HG03064 (cell line): ENCODE results near the gene MYOM1.
"Not testable (repeated sequence)": the region's sequence is repeated elsewhere in the genome, so short reads cannot be mapped to it uniquely, and the experiment has no call there.

ENCODE experiments used
- ATAC-seq: cut with Tn5 transposase; IDR thresholded peaks from one replicate; pipeline ENCODE4 v1.9.1; 2021; ENCODE audit warnings: low read depth; ENCODE audit not compliant: unreplicated experiment

Gene MYOM1

DNA sequence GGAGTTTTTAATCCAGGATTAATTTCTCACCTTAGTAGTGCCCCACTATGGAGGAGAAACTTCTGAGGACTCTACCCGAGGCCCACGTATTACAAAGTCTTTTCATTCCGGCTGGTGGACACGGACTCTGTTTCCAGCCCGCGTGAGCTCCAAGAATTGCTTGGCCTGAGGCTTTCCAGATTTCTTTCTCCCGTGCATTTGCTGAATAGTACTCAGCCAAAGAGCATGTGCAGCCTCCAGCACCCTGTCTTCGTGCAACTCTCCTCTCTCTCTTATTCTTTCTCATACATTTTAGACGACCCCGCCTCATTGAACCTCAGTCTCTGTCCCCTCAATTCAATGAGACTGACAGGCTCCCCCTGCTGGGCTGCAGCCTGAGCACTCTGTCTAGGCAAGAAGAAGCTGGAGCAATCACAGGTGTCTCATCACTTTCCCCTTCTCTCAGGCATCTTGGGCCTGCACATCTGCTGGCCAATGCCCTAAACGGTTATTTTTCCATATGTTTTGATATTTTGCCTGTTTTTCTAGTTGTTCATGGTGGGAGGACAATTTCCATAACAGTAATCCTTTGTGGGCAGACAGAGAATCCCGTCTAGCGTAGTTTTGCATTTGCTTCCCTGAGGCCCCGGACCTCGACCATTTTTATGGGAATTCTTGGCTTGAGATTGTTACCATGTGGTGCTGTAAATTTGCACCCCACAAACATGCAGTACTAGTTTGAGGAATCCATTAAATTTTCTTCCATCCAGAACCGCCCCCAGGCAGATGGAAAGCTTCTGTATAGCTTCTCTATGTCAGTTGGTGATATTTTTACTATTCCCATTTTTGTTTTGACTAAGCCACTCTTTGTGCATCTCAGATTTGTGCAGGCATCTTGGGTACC lies 156.7 kb downstream of the MYOM1 start:
- ATAC-seq, result no peak

DNA sequence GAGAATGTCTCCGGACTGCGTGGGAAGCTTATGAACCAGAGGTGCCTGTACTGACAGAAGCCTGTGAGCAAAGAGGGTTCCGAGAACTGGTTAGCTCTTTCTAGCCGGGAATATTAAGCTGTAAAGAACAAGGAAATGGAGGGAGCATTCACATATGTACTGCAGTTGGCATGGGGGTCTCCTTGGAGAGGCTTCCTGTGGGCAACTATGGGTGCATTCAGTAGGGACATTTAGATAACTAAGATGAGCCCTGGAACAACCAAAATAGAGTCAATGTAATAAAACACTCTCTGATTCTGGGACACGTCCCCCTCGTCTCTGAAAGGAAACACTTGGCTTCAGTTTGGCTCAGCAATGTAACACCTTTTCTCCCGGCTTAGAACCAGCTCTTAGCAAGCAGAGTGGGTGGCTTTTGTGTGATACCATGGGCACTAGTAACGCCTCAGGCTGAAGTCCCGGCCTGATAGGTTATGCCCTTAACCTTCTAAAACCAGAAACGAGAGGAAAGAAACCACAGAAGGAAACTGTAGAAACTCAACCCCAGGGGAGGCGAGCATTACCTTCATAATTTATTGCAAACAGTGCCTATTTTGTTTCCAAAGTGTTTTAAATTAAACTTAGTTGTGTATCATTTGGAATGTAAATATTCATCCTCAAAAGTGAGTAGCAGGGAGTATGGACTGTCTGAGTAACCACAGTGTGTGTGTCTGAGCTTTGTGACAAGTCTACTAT lies 158.0 kb downstream of the MYOM1 start:
- no peak for ATAC-seq

DNA sequence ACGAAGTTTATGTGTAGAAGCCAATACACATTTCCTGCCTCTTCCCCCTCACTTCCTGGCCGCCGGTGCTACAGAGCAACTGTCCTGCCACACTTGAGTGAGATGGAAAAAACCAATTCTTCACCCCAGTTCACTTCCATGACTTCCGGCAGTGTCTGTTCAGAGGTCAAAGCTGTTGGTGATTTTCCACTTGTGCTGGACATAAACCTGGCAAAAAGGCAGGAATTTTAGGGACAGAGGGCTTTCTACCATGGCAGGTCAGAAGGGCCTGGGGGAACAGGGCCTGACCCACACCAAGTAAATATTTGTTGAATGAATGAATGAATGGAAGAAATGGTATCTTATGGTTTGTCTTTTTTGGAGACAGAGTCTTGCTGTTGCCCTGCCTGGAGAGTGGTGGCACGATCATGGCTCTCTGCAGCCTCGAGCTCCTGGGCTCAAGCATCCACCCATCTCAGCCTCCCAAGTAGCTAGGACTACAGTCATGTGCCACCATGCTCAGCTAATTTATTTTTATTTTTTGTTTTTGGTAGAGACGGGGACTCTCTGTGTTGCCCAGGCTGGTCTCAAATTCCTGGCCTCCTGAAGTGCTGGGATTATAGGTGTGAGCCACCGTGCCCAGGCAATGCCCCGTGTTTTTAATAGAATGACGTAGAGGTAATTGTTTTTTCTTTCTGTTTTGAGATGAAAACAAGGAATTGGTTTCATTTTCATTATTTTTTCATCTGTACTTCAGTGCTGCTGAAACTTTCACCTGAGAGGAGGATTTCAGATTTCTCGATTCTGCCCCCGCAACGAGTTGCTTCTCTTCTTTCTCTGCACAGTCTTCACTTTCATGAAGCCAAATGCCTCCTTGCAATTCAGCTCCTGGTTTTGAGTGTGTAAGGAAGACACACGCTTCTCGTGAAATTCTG lies 158.8 kb downstream of the MYOM1 start:
- ATAC-seq, result no peak

DNA sequence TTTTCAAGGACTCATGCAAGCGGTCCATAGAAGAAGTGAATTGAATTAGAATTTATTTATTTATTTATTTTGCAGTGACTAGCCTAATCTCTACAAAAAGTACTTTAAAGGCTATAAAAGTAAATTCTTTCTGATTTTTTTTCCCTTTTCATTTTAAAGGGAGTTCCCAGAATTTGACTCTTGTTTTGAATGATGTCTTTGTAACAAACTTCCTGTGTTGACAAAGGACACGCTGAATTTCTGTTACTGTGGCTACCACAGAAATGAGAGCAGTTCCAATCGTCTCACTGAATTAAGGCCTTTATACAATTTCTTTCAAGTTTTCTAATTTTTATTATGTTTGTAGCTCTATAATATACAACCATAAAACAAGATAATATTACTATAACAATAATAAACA lies 160.5 kb downstream of the MYOM1 start:
- ATAC-seq, result no peak

DNA sequence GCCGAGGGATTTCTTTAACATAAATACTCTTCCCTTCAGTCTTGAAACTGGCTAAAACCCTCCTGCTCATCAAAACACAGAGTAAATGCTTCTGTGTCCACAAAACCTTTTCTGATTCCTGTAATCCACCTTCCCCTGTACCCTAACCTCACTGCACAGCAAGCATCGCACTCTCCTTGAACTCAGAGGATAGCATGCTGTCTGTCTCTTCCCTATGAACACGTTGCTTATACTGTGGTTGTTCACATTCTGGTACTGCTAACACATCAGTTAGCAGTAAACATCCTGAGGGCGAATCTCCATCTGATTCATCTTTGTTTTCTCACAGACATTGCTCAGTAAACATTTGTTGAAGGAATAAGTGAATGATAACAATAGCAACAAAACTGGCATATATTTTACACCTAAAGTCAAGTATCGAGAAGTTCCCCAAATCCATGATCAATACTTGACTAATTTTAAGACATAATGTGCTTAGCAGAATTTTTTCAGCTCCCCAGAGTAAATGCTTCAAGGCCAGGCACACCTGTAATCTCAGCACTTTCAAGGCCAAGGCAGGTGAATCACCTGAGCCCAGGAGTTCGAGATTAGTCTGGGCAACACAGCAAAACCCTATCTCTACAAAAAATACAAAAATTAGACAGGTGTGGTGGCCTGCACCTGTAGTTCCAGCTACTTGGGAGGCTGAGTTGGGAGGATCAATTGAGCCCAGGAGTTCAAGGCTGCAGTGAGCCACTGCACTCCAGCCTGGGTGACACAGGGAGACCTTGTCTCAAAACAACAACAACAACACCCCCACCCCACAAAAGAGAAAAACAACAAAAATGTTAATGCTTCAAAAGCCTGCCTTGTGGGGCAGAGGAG lies 161.2 kb downstream of the MYOM1 start:
- ATAC-seq, result no peak

DNA sequence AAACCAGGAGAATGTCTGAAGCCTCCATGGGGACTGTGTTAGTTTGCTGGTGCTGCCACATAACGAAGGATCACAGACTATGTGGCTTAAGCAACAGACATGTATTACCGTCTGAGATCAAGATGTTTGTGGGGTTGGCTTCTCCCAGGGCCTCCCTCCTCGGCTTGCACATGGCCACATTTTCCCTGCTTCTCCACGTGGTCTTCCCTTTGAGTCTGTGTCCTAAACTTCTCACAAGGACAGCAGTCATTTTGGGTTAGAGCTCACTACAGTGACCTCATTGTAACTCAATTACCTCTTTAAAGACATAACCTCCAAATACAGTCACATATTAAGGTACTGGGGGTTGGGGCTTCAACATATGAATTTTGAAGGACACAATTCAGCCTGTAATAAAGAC lies 162.2 kb downstream of the MYOM1 start:
- no peak for ATAC-seq

DNA sequence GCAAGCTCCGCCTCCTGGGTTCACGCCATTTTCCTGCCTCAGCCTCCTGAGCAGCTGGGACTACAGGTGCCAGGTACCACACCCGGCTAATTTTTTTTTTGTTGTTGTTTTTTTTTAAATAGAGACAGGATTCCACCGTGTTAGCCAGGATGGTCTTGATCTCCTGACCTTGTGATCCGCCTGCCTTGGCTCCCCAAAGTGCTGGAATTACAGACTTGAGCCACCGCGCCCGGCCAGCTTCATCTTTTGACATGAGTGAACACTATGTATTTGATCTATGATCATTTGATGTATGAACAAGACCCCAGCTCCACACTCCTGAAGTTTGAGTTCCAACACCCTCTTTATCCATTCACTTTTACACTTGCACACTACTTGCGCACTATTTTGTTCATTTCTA lies 163.5 kb downstream of the MYOM1 start:
- no peak for ATAC-seq

DNA sequence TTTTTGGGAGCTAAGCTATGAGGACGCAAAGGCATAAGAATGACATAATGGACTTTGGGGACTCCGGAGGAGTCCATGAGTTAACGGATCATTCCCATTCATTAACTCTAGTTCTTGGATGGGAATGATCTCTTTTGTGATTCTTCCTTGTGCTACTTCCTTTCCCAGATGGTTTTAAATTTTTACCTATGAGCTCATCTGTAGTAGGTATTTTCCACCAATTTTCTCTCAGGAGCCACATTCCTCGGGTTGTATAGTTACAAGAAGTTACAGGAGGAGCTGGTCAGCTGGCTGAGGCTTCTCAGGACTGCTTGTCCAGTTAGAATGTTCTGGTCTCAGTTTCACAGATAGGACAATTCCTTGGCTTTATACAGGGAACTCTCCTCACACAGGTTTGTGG lies 164.0 kb downstream of the MYOM1 start:
- no peak for ATAC-seq

DNA sequence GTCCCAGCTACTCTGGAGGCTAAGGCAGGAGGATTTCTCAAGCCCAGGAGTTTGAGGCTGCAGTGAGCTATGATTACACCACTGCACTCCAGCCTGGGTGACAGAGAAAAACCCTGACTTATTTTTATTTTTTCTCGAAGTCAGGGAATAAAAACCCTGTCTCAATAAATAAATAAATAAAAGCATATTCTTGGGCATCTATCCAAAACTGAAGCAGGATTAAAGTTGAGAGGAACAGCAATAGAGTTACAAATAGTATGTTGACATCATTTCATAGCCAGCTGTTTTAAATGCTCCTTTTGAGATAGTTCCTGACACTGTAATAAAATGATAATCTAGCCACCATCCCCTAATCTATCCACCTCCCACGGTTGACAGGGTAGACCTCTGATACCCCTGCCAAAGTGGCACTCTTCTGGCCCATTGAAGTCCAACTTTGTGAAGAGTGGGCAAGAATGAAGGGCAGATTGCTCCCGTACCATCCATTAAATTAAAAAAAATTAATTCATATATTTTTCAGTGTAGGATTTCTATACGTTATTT lies 164.5 kb downstream of the MYOM1 start:
- no peak for ATAC-seq

DNA sequence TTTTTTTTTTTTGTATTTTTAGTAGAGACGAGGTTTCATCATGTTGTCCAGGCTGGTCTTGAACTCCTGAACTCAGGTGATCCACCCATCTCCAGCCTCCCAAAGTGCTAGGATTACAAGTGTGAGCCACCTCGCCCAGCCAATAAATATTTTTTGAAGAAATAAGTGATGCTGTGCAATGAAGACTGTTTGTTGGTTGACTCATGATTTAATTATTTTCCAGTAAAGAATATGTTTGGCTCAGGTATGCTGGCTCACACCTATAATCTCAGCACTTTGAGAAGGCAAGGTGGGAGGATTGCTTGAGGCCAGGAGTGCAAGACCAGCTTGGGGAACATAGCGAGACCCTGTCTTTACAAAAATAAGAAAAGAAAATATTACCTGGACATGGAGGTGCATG lies 165.0 kb downstream of the MYOM1 start:
- ATAC-seq, result no peak

DNA sequence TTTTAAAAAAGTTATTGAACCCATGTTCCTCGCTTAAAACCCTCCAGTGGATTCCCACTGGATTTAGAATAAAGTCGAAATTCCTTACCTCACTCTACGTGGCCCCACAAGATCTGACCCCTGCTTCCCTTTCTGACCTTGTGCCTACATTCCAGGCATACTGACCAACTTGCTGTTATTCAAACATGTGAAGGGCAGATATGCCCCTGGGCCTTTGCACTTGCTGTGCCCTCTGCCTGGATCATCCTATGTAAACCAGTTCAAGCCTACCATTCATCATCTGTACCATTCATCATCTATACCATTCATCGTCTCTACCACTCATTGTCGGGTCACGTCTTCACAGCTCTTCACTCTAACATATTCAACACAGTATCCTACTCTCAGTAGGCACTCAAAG lies 165.6 kb downstream of the MYOM1 start:
- no peak for ATAC-seq

DNA sequence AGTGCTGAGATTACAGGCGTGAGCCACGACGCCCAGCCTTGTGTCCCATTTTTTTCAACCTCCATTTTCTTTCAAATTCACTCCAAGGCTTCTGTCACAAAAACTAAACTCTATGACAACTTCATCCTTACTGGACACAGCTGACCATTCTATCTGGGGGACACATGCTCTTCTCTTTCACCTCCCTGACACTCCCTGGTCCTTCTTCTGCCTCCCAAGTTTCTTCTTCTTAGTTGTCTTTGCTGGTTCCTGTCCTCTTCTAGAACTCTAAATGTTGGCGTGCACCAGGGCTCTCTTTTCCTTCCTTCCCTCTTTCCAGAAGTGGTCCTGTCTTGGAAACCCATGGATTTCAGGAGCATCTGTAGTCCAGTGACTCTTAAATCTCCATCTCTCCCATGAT lies 166.7 kb downstream of the MYOM1 start:
- ATAC-seq, result no peak

DNA sequence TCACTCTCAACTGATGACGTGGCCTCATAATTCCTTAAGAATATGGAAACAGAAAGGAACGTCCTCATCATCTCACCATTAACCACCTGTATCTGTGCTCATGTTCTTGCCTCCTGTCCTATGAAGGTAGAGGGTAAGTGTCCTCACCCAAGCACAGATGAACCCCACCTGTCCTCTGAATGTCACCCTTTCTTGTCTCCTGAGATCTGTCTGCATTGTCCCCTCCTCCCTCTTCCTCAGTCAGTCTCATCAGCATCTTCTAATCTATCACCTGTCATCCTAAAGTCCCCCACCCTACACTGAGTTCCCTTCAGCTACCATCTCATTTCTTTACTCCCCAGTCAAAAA lies 167.4 kb downstream of the MYOM1 start:
- no peak for ATAC-seq

DNA sequence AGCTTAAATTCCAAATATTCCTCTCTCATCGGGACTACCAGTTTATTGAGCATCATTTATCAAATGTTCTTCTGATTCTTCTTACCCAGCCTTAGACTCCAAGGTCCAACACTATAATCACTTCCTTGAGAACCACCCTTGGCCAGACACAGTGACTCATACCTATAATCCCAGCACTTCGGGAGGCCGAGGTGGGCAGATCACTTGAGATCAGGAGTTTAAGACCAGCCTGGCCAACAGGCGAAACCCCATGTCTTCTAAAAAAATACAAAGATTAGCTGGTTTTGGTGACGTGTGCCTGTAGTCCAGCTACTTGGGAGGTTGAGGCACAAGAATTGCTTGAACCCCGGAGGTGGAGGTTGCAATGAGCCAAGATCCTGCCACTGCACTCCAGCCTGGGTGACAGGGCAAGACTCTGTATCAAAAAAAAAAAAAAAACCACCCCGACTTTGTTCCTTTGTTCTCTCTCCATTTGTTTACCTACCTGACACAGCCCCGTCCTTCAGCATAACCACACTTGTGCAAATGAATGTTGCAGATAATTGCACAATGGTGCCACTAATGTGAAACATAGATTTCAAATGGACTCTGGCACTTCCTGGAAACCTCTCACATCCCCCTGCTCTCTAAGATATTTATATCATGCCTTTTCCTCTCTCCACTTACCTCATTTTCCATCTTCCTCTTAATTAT lies 167.9 kb downstream of the MYOM1 start:
- ATAC-seq, result no peak

DNA sequence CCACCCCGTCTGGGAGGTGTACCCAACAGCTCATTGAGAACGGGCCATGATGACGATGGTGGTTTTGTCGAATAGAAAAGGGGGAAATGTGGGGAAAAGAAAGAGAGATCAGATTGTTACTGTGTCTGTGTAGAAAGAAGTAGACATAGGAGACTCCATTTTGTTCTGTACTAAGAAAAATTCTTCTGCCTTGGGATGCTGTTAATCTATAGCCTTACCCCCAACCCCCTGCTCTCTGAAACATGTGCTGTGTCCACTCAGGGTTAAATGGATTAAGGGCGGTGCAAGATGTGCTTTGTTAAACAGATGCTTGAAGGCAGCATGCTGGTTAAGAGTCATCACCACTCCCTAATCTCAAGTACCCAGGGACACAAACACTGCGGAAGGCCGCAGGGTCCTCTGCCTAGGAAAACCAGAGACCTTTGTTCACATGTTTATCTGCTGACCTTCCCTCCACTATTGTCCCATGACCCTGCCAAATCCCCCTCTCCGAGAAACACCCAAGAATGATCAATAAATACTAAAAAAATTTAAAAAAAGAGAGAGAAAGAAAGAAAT lies 169.8 kb downstream of the MYOM1 start:
- ATAC-seq, result not testable (repeated sequence)

DNA sequence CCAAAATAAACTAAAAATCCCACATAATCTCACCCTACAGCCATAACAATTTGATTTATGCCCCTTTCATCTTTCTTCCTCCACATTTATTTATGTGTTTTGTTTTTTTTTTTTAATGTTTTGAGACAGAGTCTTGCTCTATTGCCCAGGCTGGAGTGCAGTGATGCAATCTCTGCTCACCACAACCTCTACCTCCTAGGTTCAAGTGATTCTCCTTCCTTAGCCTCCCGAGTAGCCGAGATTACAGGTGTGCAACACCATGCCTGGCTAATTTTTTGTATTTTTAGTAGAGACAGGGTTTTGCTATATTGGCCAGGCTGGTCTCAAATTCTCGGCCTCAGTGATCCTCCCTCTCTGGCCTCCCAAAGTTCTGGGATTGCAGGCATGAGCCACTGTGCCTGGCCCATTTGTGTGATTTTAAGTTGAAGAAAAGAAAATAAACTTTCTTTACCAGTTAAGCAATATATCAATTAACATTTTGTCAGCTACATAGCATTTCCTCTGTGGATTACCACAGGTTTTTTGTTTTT lies 170.9 kb downstream of the MYOM1 start:
- no peak for ATAC-seq

DNA sequence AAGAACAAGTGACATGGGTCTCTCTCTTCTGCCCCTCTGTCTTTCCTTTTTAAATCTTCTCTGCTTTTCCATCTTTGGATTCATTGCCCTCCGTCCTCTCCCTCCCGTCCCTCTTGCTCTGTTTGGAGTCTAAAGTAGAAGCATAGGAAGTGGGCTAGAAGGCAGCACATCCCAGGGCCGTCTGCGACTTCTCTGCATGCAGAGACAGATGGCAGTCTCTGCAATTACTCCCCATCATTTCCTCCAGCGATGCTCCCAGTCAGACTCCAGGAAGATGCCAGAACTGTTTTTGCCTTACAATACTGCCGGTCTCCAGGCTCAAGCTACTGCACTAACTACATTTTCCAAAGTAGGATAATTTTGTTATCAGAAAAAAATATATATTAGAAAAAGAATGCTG lies 171.6 kb downstream of the MYOM1 start:
- ATAC-seq, result no peak

DNA sequence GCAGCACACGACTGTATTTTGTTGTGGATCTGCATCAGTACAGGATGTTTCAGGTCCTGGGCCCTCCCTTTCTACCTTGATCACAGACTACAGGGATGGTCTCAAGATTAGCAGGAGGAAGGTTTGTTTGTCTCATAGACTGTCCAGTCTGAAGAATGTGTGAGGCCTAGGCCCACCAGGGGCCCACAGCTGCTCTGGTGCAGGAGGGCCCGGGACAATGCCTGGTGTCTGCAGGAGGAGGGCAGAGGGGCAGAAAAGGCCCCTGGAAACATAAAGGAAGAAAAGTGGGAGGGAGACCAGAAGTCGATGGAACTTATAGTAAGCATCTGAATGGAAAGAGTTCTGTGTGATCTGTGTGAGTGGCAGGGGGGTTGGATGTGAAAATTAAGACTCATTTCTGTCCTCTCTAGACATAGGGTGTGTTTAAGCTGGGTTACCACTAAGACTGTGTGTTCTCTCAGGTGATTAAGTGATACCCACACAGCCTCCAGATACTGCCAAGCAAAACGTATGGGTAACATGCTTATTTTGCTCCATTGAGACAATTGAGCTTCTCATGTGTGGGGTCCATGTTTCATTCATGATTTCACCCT lies 173.5 kb downstream of the MYOM1 start:
- ATAC-seq, result no peak
